HL-60/S4 treated with phorbol 12-myristate 13-acetate at 8.2 ng/mL for 4 days and 3 days (cell line): Measurements from ENCODE around the gene KIAA0232.

Experiments used
- in situ Hi-C: fragments of 300-500 bp; cut with MboI; formaldehyde crosslinking; loops from 2 replicates; pipeline ENCODE4 v1.15.0; 2022; ENCODE audit warnings: low sequenced_read_pairs

The KIAA0232 gene

DNA sequence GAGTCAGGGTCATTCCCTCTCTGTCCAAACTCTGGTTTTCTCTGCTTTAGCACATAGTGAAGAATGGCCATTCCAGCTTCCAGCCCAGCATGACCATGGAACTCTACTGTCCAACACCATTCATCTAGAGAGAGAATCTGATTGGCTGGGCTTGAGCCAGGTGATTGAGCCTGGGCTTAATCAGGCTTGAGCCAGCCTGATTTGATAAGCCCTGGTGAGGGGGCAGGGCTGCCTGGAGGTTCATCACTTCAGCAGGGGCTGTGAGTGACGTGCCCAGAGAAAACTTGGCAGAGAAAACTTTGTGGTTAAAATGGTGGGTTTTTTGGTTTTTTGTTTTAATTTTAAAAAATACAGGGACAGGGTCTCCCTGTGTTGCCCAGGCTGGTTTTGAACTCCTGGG lies 62.5 kb downstream of the KIAA0232 start:
- in situ Hi-C loops: no loop called here

GRCh38 chr4:6845574-6845973 lies 63.0 kb downstream of the KIAA0232 start:
- in situ Hi-C loops: no loop called here

DNA sequence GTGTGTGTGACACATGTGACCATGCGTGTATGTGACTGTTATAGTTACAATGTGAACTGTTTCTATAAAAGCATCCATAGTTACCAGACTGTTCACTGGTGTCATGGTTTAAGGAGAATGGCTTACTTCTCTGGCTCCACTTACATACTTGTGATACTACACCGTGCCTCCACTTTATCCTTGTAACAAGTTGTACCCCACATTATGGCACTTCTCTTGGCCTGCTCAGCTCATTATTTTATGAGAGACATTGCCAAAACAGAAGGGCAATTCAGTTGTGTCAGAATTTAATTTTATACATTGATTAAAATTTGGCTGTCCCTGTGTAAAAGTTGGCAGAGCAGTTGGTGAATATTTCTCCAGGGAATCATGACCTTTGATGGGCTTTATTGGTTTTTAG lies 64.7 kb downstream of the KIAA0232 start:
- in situ Hi-C loops: no loop called here

- in situ Hi-C loops: no loop called here
Observed at GRCh38 chr4:6848717-6849305, 66.3 kb downstream of the KIAA0232 start.

DNA sequence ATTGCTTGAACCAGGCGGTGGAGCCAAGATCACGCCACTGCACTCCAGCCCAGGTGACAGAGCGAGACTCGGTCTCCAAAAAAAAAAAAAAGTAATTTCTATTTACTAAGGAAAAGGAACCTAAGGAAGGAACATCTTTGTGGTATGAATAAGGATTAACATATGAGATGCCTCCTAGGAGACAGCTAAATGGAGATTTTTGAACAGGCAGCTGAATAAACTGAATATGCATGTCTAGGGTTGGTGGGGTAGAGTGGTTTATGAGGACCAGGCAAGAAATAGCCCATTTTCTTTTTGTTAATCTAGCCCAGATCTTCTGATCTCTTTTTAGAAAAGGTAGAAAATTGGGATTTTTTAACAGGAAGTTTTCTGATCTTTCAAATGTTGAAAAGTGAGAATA lies 67.2 kb downstream of the KIAA0232 start:
- in situ Hi-C loops: no loop called here

DNA sequence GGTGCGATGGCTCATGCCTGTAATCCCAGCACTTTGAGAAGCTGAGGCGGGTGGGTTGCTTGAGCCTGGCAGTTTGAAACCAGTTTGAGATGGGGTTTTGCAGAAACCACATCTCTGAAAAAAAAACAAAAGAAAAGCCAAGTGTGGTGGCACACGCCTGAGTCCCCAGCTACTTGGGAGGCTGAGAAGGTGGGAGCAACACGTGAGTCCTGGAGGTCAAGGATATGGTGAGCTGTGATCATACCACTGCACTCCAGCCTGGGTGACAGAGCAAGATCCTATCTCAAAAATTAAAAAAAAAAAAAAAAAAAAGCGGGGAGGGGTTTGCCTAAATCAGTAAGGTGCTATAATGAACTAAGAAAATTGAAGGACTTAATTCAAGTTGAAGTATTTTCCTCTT lies 68.9 kb downstream of the KIAA0232 start:
- in situ Hi-C loops: no loop called here

GRCh38 chr4:6851962-6852361 lies 69.4 kb downstream of the KIAA0232 start:
- in situ Hi-C loops: no loop called here

- in situ Hi-C loops: no loop called here
Observed at GRCh38 chr4:6852582-6852981, 70.1 kb downstream of the KIAA0232 start.

DNA sequence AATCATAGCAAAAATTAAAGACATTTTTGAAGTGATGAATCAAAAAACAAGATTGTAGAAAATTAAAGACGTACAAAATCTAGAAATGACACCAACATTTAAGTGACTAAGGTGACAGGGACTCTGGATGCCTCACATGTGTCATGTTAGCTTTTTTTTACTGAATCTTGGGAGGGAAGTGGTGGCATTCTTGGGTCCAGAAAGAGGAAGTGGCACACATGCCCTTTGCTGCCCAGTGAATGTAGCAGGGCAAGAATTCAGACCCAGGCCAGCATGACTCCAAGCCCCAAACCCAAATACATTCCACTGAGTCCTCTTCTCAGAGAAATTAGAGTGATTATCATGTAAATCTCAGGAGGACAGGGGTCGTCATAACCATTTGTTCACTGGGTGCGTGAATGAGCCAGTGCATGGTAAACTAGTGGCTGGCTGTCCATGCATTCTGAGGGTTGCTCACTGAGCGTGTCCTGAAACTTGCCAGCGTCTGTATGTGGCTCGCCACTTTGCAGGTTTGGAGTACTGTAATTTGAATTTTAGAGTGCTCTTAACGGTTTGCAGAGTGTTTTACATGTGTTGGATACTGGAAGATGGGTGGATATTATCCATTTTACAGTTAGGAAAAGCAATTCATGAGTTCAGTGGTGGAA lies 71.7 kb downstream of the KIAA0232 start:
- in situ Hi-C loops: no loop called here

DNA sequence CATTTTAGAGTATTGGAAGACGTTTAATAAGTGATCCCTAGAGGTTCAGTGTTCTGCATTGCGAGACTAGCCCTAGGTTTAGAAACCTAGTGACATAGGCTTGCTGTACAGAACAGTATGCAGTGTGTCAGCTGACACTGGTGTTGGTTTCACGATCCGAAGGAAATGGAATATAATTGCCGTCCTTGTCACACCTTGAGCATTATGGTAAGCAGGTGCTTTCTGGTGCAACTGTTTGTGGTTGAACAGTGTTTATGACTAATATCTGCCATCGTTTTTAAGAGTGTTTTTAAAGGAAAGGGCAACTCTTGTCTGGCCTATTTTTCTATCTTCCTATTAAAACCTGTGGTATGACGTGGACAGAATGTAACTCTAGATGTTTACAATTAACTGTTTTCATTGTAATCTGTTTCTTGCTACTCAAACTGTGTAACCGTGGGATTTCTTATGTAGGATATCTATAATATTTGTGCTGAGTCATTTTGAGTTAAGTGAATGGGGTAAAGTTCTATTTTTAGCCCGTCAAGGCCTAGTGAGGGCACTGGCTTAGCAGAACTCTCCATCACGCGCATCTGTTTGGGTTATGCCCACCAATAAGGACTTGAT lies 73.3 kb downstream of the KIAA0232 start:
- in situ Hi-C loops: no loop called here

DNA sequence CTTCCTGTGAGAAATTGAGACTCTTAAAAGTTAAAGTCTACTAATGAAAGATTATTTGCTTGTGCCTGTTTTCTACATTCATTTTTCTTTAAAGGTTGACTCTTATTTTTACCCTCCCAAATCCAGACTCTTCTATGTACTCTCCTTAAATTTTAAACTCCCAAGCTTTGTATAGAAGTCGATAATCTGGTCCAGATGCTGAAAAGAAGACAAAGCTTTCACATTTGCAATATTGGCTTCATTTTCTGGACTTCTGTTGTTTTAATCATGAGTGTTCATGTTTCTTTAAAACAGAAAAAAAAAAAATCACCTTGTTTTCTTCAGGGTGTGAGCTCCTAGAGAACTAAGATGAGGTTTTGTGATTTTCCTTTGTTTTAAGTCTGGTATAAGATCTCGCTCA lies 73.9 kb downstream of the KIAA0232 start:
- in situ Hi-C loops: no loop called here

- in situ Hi-C loops: no loop called here
Observed at GRCh38 chr4:6857009-6857882, 74.7 kb downstream of the KIAA0232 start.

GRCh38 chr4:6858997-6859396 lies 76.5 kb downstream of the KIAA0232 start:
- in situ Hi-C loops: no loop called here

DNA sequence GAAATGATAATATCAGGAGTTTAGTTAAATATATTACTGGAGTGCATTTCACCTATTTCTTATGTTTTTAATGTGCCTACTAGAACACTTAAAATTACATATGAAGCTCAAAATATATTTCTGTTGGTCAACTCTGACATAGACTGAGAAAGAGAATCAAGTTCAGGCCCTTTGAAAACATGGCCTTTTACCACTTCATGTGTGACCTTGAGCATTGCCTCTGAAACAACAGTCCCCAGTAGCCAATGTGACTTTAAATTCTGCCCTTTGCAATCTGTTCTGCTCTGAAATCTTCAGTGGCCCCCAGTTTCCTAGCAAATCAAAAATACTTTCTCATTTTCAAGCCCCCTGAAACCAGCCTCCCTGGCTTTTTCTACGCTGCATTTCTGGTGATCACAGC lies 77.0 kb downstream of the KIAA0232 start:
- in situ Hi-C loops: no loop called here

DNA sequence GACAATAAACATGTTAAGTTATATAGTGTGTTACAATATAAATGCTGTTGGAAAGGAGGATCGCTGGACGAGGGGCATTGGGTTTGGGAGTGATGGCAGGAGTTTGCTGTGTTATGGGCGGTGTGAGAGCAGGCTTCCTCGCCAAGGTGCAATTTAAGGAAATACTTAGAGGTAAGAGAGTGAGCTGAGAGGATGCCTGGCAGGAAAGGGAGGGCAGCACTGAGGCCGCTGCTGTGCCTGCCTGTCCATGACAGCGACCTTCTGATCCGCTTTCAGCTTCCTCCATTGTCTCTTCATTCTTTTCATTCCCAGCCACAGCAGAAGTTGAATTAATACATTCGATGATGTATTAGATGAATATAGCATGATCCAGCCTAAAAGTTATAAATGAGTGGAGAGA lies 85.9 kb downstream of the KIAA0232 start:
- in situ Hi-C loops: loop anchor here (10.0 kb wide), 1 partner anchor 144 kb away; no protein-coding TSS in a partner anchor

- in situ Hi-C loops: loop anchor here (10.0 kb wide), 1 partner anchor 145 kb away; no protein-coding TSS in a partner anchor
Observed at GRCh38 chr4:6869944-6870343, 87.4 kb downstream of the KIAA0232 start.

- in situ Hi-C loops: no loop called here
Observed at GRCh38 chr4:6873291-6873690, 90.8 kb downstream of the KIAA0232 start.

GRCh38 chr4:6873792-6874461 lies 91.4 kb downstream of the KIAA0232 start:
- in situ Hi-C loops: no loop called here

- in situ Hi-C loops: no loop called here
Observed at GRCh38 chr4:6874981-6875380, 92.5 kb downstream of the KIAA0232 start.

GRCh38 chr4:6875431-6875831 lies 92.9 kb downstream of the KIAA0232 start:
- in situ Hi-C loops: no loop called here

DNA sequence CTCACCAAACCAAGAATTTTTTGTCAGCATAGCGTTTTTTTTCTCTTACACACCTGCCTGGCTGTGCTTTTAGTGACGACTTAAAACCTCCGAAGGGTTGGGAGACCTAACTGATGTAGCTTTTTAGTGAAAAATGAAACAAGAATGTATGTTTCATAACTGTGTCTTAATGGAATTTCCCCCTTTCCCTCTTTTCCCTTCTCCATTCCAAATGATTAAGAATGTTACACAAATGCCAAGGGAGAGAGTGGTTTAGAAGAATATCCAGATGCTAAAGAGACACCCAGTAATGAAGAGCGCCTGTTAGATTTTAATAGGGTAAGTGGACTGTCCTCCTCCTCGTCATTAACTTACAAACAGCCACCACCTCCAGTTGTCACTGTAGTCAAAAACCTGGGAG lies 93.9 kb downstream of the KIAA0232 start:
- in situ Hi-C loops: no loop called here
